ENCODE results near the gene GRIN2A. TPM values are rescaled to one million over a fixed set of nuclear protein-coding genes. Genes with fewer than 3 reads are reported as not detected.

GRIN2A gene
- total RNA-seq, 2 experiments from 2014 or later: not detected

- Histone ChIP-seq H4K20me1 (ENCODE audit: insufficient read depth, low read length) (no peaks in the 10 kb centered on the region), H3K4me1 (ENCODE audit: insufficient read depth, low read length, poor library complexity, severe bottlenecking) (no peaks in the 10 kb centered on the region), H3K9me3 (ENCODE audit: low read length) (no peaks in the 10 kb centered on the region), H3K4me3 (ENCODE audit: low read depth, low read length, poor library complexity, severe bottlenecking) (no peak overlapping the region), H2AFZ (ENCODE audit: low read length) (no peak overlapping the region), H3K79me2 (ENCODE audit: insufficient read depth, low read depth, low read length) (no peaks in the 10 kb centered on the region), H3K9me2 (ENCODE audit: insufficient read depth, low read length) (no peaks in the 10 kb centered on the region), H3K36me3 (ENCODE audit: insufficient read depth, low read length) (no peaks in the 10 kb centered on the region), H3K27ac (ENCODE audit: low read depth, low read length, poor library complexity, severe bottlenecking) (no peak overlapping the region), H3K4me2 (ENCODE audit: low read length) (no peak overlapping the region)
- CTCF ChIA-PET (ENCODE audit: unreplicated experiment): no interaction called here
- POLR2A ChIA-PET: no interaction called here
- BruUV-seq (replicated peaks): no TSS peak
- intact Hi-C loops (cut with micrococcal nuclease; ENCODE audit: unreplicated experiment): no loop called here
- no peak for DNase-seq (ENCODE audit: low spot score)
- TF ChIP-seq EZH2phosphoT487 (IDR thresholded peaks at IDR 0.05; ENCODE audit: borderline replicate concordance, low read depth, low read length) (no peak), CTCF (conservative IDR thresholded peaks at IDR 0.05; ENCODE audit: low read length) (no peak)
Measured at GRCh38 chr16:9821970-9822369, 360.3 kb downstream of the GRIN2A start.

- Histone ChIP-seq H3K9me3 (ENCODE audit: low read length) (no peaks in the 10 kb centered on the region), H4K20me1 (ENCODE audit: insufficient read depth, low read length) (no peaks in the 10 kb centered on the region), H2AFZ (ENCODE audit: low read length) (no peak overlapping the region), H3K36me3 (ENCODE audit: insufficient read depth, low read length) (no peaks in the 10 kb centered on the region), H3K4me1 (ENCODE audit: insufficient read depth, low read length, poor library complexity, severe bottlenecking) (no peaks in the 10 kb centered on the region), H3K27ac (ENCODE audit: low read depth, low read length, poor library complexity, severe bottlenecking) (no peak overlapping the region), H3K9me2 (ENCODE audit: insufficient read depth, low read length) (no peaks in the 10 kb centered on the region), H3K4me2 (ENCODE audit: low read length) (no peak overlapping the region), H3K79me2 (ENCODE audit: insufficient read depth, low read depth, low read length) (no peaks in the 10 kb centered on the region), H3K4me3 (ENCODE audit: low read depth, low read length, poor library complexity, severe bottlenecking) (no peak overlapping the region)
- CTCF ChIA-PET (ENCODE audit: unreplicated experiment): no interaction called here
- no peak for DNase-seq (ENCODE audit: low spot score)
- POLR2A ChIA-PET: no interaction called here
- intact Hi-C loops (cut with micrococcal nuclease; ENCODE audit: unreplicated experiment): no loop called here
- no peak for TF ChIP-seq EZH2phosphoT487 (IDR thresholded peaks at IDR 0.05; ENCODE audit: borderline replicate concordance, low read depth, low read length)
- no peak for TF ChIP-seq CTCF (conservative IDR thresholded peaks at IDR 0.05; ENCODE audit: low read length)
- no TSS peak for BruUV-seq (replicated peaks)
Measured at GRCh38 chr16:9821331-9821730, 360.9 kb downstream of the GRIN2A start.

GRCh38 chr16:9820476-9821246, 361.6 kb downstream of the GRIN2A start:
- TF ChIP-seq EZH2phosphoT487 (IDR thresholded peaks at IDR 0.05; ENCODE audit: borderline replicate concordance, low read depth, low read length) (no peak), CTCF (conservative IDR thresholded peaks at IDR 0.05; ENCODE audit: low read length) (no peak)
- POLR2A ChIA-PET: no interaction called here
- Histone ChIP-seq H3K79me2 (ENCODE audit: insufficient read depth, low read depth, low read length) (no peaks in the 10 kb centered on the region), H3K27ac (ENCODE audit: low read depth, low read length, poor library complexity, severe bottlenecking) (no peak overlapping the region), H3K4me3 (ENCODE audit: low read depth, low read length, poor library complexity, severe bottlenecking) (no peak overlapping the region), H3K4me1 (ENCODE audit: insufficient read depth, low read length, poor library complexity, severe bottlenecking) (no peaks in the 10 kb centered on the region), H4K20me1 (ENCODE audit: insufficient read depth, low read length) (no peaks in the 10 kb centered on the region), H3K4me2 (ENCODE audit: low read length) (no peak overlapping the region), H2AFZ (ENCODE audit: low read length) (no peak overlapping the region), H3K9me3 (ENCODE audit: low read length) (no peaks in the 10 kb centered on the region), H3K9me2 (ENCODE audit: insufficient read depth, low read length) (no peaks in the 10 kb centered on the region), H3K36me3 (ENCODE audit: insufficient read depth, low read length) (no peaks in the 10 kb centered on the region)
- intact Hi-C loops (cut with micrococcal nuclease; ENCODE audit: unreplicated experiment): no loop called here
- no TSS peak for BruUV-seq (replicated peaks)
- CTCF ChIA-PET (ENCODE audit: unreplicated experiment): no interaction called here
- no peak for DNase-seq (ENCODE audit: low spot score)

All from OCI-LY7 (cell line).